ENCODE results near the gene CDH16. TPM values are rescaled to one million over a fixed set of nuclear protein-coding genes. Genes with fewer than 3 reads are reported as not detected.

CDH16 gene
- total and polyA plus RNA-seq, 2 donors (not counting 3 experiments of a cell fraction or from before 2014, with no cell fraction given): not detected

DNA sequence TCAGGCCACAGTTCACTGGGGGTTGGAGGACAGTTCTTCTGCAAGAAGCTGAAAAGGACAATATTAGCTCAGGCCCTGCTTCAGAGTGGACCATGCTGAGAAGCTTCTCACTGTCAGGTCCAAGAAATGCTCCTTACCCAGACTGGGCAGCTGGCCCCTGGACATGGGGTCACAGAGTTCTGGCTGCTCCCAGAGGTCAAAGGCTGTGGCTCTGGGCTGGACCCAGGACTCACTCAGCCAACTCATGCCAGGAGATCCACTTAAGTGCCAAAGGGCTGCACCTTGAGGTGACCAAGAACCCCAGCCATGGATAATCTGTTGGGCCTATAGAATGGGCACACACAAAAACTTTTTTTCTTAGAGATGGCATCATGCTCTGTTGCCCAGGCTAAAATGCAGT, 20.7 kb upstream of the CDH16 start:
- Histone ChIP-seq H3K9me3 (replicated peaks; ENCODE audit: control insufficient read depth, insufficient read depth, low read length) (no peaks in the 10 kb centered on the region), H3K36me3 (ENCODE audit: control insufficient read depth in 2 of 2, extremely low read depth in 1 of 2, insufficient read depth in 2 of 2, low read length in 2 of 2) (peaks cover 0 to 30% of the 10 kb centered on the region in 2 experiments), H3K9ac (replicated peaks; ENCODE audit: extremely low read depth, insufficient read depth, low read length) (no peak overlapping the region), H4K20me1 (replicated peaks; ENCODE audit: control insufficient read depth, extremely low read depth, insufficient read depth, low read length) (no peaks in the 10 kb centered on the region), H3K79me2 (ENCODE audit: control insufficient read depth, insufficient read depth, low read length) (peaks cover 12% of the 10 kb centered on the region), H3K4me3 (replicated peaks in 1 of 3; ENCODE audit: insufficient read depth in 1 of 3, low read depth in 1 of 3, low read length in 3 of 3) (no peak overlapping the region), H3K9me1 (replicated peaks; ENCODE audit: control insufficient read depth, extremely low read depth, insufficient read depth, low read length) (no peaks in the 10 kb centered on the region), H3K27me3 (ENCODE audit: control insufficient read depth in 2 of 2, insufficient read depth in 2 of 2, low read length in 2 of 2) (no peaks in the 10 kb centered on the region), H3K27ac (ENCODE audit: insufficient read depth, low read depth, low read length) (no peak overlapping the region), H3K4me1 (ENCODE audit: control insufficient read depth, extremely low read depth, insufficient read depth, low read length) (no peaks in the 10 kb centered on the region), H3K4me2 (ENCODE audit: insufficient read depth, low read length) (no peak overlapping the region), H2AFZ (ENCODE audit: low read depth, low read length) (no peak overlapping the region)
- dilution Hi-C loops (cut with MboI; ENCODE audit: extremely low pct_ligation_motif_present, low sequenced_read_pairs): no loop called here
- intact Hi-C loops (cut with micrococcal nuclease): no loop called here
- TF ChIP-seq JUN (IDR thresholded peaks at IDR 0.05; ENCODE audit: borderline replicate concordance, insufficient read depth, insufficient read length, low read depth) (no peak), CTCF (IDR thresholded peaks at IDR 0.05; ENCODE audit: extremely low read depth in 1 of 2, insufficient read depth in 1 of 2, low read depth in 1 of 2, low read length in 2 of 2) (no peak), EZH2 (IDR thresholded peaks at IDR 0.05; ENCODE audit: borderline replicate concordance, low read depth, low read length, severe bottlenecking) (no peak), POLR2A (IDR thresholded peaks at IDR 0.05; ENCODE audit: low read depth, low read length) (no peak), GATA2 (IDR thresholded peaks at IDR 0.05; ENCODE audit: insufficient read depth, insufficient read length, low read depth, low read length) (no peak), FOS (IDR thresholded peaks at IDR 0.05; ENCODE audit: borderline replicate concordance, insufficient read depth, low read length) (no peak), POLR2AphosphoS5 (IDR thresholded peaks at IDR 0.05; ENCODE audit: insufficient read depth, low read depth, low read length) (no peak), MYC (IDR thresholded peaks at IDR 0.05; ENCODE audit: low read depth, low read length) (no peak)
- TF ChIP-seq, protein P1, sequence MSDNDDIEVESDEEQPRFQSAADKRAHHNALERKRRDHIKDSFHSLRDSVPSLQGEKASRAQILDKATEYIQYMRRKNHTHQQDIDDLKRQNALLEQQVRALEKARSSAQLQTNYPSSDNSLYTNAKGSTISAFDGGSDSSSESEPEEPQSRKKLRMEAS (IDR thresholded peaks at IDR 0.05; ENCODE audit: insufficient read depth, insufficient read length): no peak
- ChIA-PET POLR2A (no interaction called here), CTCF (no interaction called here)
- DNase-seq (ENCODE audit: low read depth, low spot score) (no peak), FAIRE-seq (no peak)
- no TSS peak for BruUV-seq (replicated peaks)
